Loucy (cell line): ENCODE results near the gene JDP2.
A peak's percentile ranks its signal among the peaks of the same experiment; 100 is the strongest.

Source experiments
- H2AFZ ChIP-seq: fragments of 200-600 bp; sonication (generic); 2 replicates; pipeline ENCODE4 v1.6.0; 2016; ENCODE audit warnings: antibody characterized with exemption, mild to moderate bottlenecking, low read length, moderate library complexity
- H3F3A ChIP-seq: fragments of 200-600 bp; 2 replicates; pipeline ENCODE4 v1.6.0; 2016; ENCODE audit warnings: antibody characterized with exemption, low read depth, mild to moderate bottlenecking
- H3K27me3 ChIP-seq: fragments of 200-600 bp; sonication (generic); 2 replicates; pipeline ENCODE4 v1.6.1; 2014; ENCODE audit warnings: low read length, mild to moderate bottlenecking; ENCODE audit not compliant: insufficient read depth, poor library complexity, severe bottlenecking
- H3K36me3 ChIP-seq: fragments of 200-600 bp; sonication (generic); 2 replicates; pipeline ENCODE4 v1.6.1; 2016; ENCODE audit warnings: low read length; ENCODE audit not compliant: insufficient read depth
- H3K4me1 ChIP-seq: fragments of 200-600 bp; sonication (generic); 2 replicates; pipeline ENCODE4 v1.5.1; 2014; ENCODE audit warnings: low read length, mild to moderate bottlenecking; ENCODE audit not compliant: insufficient read depth, poor library complexity, severe bottlenecking
- H3K4me2 ChIP-seq: fragments of 200-600 bp; sonication (generic); 2 replicates; pipeline ENCODE4 v1.6.0; 2014; ENCODE audit warnings: antibody characterized with exemption, low read length, low read depth, mild to moderate bottlenecking; ENCODE audit not compliant: poor library complexity, severe bottlenecking
- H3K4me3 ChIP-seq: fragments of 200-600 bp; sonication (generic); 2 replicates; pipeline ENCODE4 v1.5.1; 2014; ENCODE audit warnings: low read length, mild to moderate bottlenecking, mixed read lengths; ENCODE audit not compliant: poor library complexity, severe bottlenecking
- H3K79me2 ChIP-seq: fragments of 200-600 bp; sonication (generic); 2 replicates; pipeline ENCODE4 v1.6.1; 2014; ENCODE audit warnings: low read length; ENCODE audit not compliant: insufficient read depth
- H3K9ac ChIP-seq: fragments of 200-600 bp; sonication (generic); 2 replicates; pipeline ENCODE4 v1.6.0; 2014; ENCODE audit warnings: mild to moderate bottlenecking, low read depth, low read length, moderate library complexity; ENCODE audit not compliant: poor library complexity, severe bottlenecking
- H3K9me2 ChIP-seq: fragments of 200-600 bp; sonication (generic); replicated peaks from 2 replicates; pipeline ENCODE4 v1.6.1; 2016; ENCODE audit warnings: low read depth, low read length, mixed read lengths
- H3K9me3 ChIP-seq: fragments of 200-600 bp; sonication (generic); 2 replicates; pipeline ENCODE4 v1.6.1; 2014; ENCODE audit warnings: mild to moderate bottlenecking, antibody characterized with exemption, low read length, low read depth; ENCODE audit not compliant: insufficient read depth
- H4K20me1 ChIP-seq: fragments of 200-600 bp; sonication (generic); 2 replicates; pipeline ENCODE4 v1.6.0; 2014; ENCODE audit warnings: antibody characterized with exemption, low read length, mild to moderate bottlenecking; ENCODE audit not compliant: insufficient read depth, poor library complexity, severe bottlenecking
- EZH2phosphoT487 ChIP-seq: fragments of 200-600 bp; IDR thresholded peaks from 2 replicates; pipeline ENCODE4 v1.6.1; 2018; ENCODE audit warnings: antibody characterized with exemption, mild to moderate bottlenecking, moderate library complexity, borderline replicate concordance
- TF ChIP-seq, protein P1 (sequence below): fragments of 200-600 bp; sonication (generic); conservative IDR thresholded peaks from 2 replicates; pipeline ENCODE4 v1.5.1; 2014; ENCODE audit warnings: mild to moderate bottlenecking, antibody characterized with exemption, low read length

JDP2 gene

GRCh38 chr14:75426332-75427125 lies 1.3 kb upstream of the JDP2 start:
- Histone ChIP-seq H3K36me3 (no peaks in the 10 kb centered on the region), H3K9me2 (no peaks in the 10 kb centered on the region), H2AFZ (no peak overlapping the region), H3K4me3 (peak overlapping the region; percentile 73), H3K9me3 (no peaks in the 10 kb centered on the region), H3K9ac (peak overlapping the region; percentile 74), H3K4me2 (peak overlapping the region; percentile 82), H3F3A (peaks cover 4% of the 10 kb centered on the region; the same call in 1 of the 2 replicates), H3K27me3 (no peaks in the 10 kb centered on the region), H3K4me1 (peaks cover 54% of the 10 kb centered on the region), H3K79me2 (peaks cover 29% of the 10 kb centered on the region), H4K20me1 (no peaks in the 10 kb centered on the region)
- TF ChIP-seq, protein P1, sequence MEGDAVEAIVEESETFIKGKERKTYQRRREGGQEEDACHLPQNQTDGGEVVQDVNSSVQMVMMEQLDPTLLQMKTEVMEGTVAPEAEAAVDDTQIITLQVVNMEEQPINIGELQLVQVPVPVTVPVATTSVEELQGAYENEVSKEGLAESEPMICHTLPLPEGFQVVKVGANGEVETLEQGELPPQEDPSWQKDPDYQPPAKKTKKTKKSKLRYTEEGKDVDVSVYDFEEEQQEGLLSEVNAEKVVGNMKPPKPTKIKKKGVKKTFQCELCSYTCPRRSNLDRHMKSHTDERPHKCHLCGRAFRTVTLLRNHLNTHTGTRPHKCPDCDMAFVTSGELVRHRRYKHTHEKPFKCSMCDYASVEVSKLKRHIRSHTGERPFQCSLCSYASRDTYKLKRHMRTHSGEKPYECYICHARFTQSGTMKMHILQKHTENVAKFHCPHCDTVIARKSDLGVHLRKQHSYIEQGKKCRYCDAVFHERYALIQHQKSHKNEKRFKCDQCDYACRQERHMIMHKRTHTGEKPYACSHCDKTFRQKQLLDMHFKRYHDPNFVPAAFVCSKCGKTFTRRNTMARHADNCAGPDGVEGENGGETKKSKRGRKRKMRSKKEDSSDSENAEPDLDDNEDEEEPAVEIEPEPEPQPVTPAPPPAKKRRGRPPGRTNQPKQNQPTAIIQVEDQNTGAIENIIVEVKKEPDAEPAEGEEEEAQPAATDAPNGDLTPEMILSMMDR = no peak
- no peak for TF ChIP-seq EZH2phosphoT487

DNA sequence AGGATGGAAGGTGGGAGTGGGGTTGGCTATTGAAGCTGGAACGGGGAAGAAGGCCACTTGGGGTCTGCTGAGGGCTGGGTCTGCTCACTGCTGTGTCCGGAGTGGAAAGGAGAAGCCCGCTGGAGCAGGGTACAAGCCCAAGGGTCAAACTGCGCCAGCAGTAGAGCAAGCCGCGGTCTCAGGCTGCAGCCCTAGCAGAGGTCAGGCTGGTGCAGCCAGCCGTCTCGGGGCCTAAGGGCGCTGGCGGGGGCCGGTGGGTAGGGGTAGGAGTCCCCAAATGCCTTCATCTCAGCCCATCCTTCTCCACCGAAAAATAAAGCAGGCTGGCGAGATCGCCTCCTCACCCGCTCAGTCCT lies 718 bp upstream of the JDP2 start:
- H3K9me3 ChIP-seq = no peaks in the 10 kb centered on the region
- H3F3A ChIP-seq = peaks cover 4% of the 10 kb centered on the region; the same call in 1 of the 2 replicates
- H4K20me1 ChIP-seq = no peaks in the 10 kb centered on the region
- H3K79me2 ChIP-seq = peaks cover 35% of the 10 kb centered on the region
- H3K4me2 ChIP-seq = peak overlapping the region; percentile 82
- H2AFZ ChIP-seq = peak overlapping the region; percentile 82
- no peaks in the 10 kb centered on the region for H3K36me3 ChIP-seq
- H3K27me3 ChIP-seq = no peaks in the 10 kb centered on the region
- H3K9ac ChIP-seq = peak overlapping the region; percentile 74
- H3K9me2 ChIP-seq = no peaks in the 10 kb centered on the region
- peaks cover 55% of the 10 kb centered on the region for H3K4me1 ChIP-seq
- TF ChIP-seq, protein P1 = no peak
- no peak for TF ChIP-seq EZH2phosphoT487
- peak overlapping the region; percentile 73 for H3K4me3 ChIP-seq

DNA sequence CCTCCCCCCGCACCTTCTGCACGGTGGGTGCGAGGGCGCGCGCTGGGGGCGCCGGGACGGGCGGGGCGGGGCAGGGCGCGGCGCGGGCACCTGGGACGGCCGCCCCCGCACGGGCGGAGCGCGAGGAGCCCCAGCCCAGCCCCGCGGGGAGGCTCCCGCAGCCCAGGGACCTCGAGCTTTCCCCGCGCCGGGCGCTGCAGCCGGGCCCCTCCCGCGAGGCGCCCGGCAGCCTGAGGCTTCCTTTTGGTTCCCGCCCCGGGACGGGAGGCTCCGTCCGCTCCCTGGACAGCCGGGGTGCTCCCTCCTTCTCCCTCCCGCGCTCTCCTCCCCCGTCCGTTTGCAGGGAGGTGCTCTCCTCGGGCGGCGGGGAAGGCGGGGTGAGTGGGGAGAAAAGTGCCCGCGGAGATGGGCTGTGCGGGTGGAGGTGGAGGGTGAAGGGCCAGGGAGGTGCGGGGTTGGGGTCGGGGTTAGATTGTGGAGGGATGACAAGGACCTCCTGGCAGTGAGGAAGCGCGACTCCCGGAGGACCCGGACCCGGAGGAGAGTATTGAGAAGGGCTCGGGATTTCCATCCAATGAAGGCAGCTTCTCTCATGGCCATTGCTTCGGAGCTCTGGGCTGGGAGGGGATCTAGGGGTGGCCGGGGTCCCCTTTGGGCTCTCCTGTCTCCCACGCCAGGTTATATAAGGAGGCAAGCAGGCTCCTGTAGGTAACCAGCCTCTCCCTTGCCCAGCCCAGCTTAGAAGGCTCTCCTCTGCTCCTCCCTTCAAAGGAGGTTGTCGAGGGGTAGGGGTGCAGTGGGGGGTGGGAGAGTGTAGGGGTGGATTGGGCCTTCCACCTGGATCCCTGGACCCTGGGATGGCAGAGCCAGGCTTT lies 645 bp downstream of the JDP2 start:
- peaks cover 38% of the 10 kb centered on the region for H3K79me2 ChIP-seq

More for the DNA sequence above, 645 bp downstream of the JDP2 start:
- no peaks in the 10 kb centered on the region for H3K9me3 ChIP-seq
- H3K36me3 ChIP-seq = no peaks in the 10 kb centered on the region
- H3K9me2 ChIP-seq = no peaks in the 10 kb centered on the region
- peak overlapping the region; percentile 80 for H3K4me2 ChIP-seq
- peaks cover 4% of the 10 kb centered on the region; the same call in 1 of the 2 replicates for H3F3A ChIP-seq
- H3K9ac ChIP-seq = peak overlapping the region; percentile 81
- peak overlapping the region; percentile 82 for H3K4me3 ChIP-seq
- peak overlapping the region; percentile 71; the same call in 1 of the 2 replicates for H2AFZ ChIP-seq
- H3K27me3 ChIP-seq = no peaks in the 10 kb centered on the region
- H4K20me1 ChIP-seq = no peaks in the 10 kb centered on the region
- TF ChIP-seq EZH2phosphoT487 = no peak
- TF ChIP-seq, protein P1 = no peak
- H3K4me1 ChIP-seq = peaks cover 60% of the 10 kb centered on the region
